MM.1S (cell line): Measurements from ENCODE around the gene BSN.

ENCODE experiments used
- DNase-seq: peaks from one replicate; pipeline ENCODE4 v3.0.0-alpha.2; 2015
- H2AFZ ChIP-seq: fragments of 300-600 bp; sonication (generic); 2 replicates; pipeline ENCODE4 v1.6.0; 2016; ENCODE audit warnings: antibody characterized with exemption, low read length
- H3F3A ChIP-seq: fragments of 300-600 bp; sonication (generic); 2 replicates; pipeline ENCODE4 v1.6.1; 2016; ENCODE audit warnings: mild to moderate bottlenecking, antibody characterized with exemption, low read length, moderate library complexity, mixed read lengths; ENCODE audit not compliant: insufficient read depth
- H3K27ac ChIP-seq: fragments of 300-600 bp; sonication (generic); 2 replicates; pipeline ENCODE4 v1.5.1; 2016; ENCODE audit warnings: mild to moderate bottlenecking, low read length
- H3K27me3 ChIP-seq: fragments of 300-600 bp; sonication (generic); replicated peaks from 2 replicates; pipeline ENCODE4 v1.6.0; 2016; ENCODE audit warnings: low read length; ENCODE audit not compliant: insufficient read depth
- H3K36me3 ChIP-seq: fragments of 300-600 bp; sonication (generic); replicated peaks from 2 replicates; pipeline ENCODE4 v1.6.1; 2016; ENCODE audit warnings: mild to moderate bottlenecking, low read length, mixed read lengths; ENCODE audit not compliant: insufficient read depth
- H3K4me1 ChIP-seq: fragments of 300-600 bp; sonication (generic); 2 replicates; pipeline ENCODE4 v1.6.1; 2016; ENCODE audit warnings: low read length, mixed read lengths
- H3K4me2 ChIP-seq: fragments of 300-600 bp; sonication (generic); 2 replicates; pipeline ENCODE4 v1.6.0; 2016; ENCODE audit warnings: low read depth, low read length
- H3K4me3 ChIP-seq: fragments of 300-600 bp; sonication (generic); 2 replicates; pipeline ENCODE4 v1.5.1; 2016; ENCODE audit warnings: low read length, mixed read lengths
- H3K79me2 ChIP-seq: fragments of 300-600 bp; sonication (generic); 2 replicates; pipeline ENCODE4 v1.6.1; 2016; ENCODE audit warnings: mixed run types, low read length, mixed read lengths
- H3K9ac ChIP-seq: fragments of 300-600 bp; sonication (generic); 2 replicates; pipeline ENCODE4 v1.6.1; 2016; ENCODE audit warnings: low read length, mixed read lengths
- H3K9me2 ChIP-seq: fragments of 300-600 bp; sonication (generic); replicated peaks from 2 replicates; pipeline ENCODE4 v1.6.1; 2016; ENCODE audit warnings: mild to moderate bottlenecking, low read length, mixed read lengths; ENCODE audit not compliant: insufficient read depth
- H3K9me3 ChIP-seq: fragments of 300-600 bp; sonication (generic); replicated peaks from 2 replicates; pipeline ENCODE4 v1.6.1; 2016; ENCODE audit warnings: mild to moderate bottlenecking, low read length, mixed read lengths; ENCODE audit not compliant: insufficient read depth
- H4K20me1 ChIP-seq: fragments of 300-600 bp; sonication (generic); 2 replicates; pipeline ENCODE4 v1.6.1; 2016; ENCODE audit warnings: mild to moderate bottlenecking, low read length, moderate library complexity, mixed read lengths; ENCODE audit not compliant: insufficient read depth
- CTCF ChIP-seq: fragments of 300-600 bp; sonication (generic); IDR thresholded peaks from 2 replicates; pipeline ENCODE4 v1.5.1; 2016; ENCODE audit warnings: antibody characterized with exemption, low read length, mixed read lengths
- EZH2 ChIP-seq: fragments of 300-600 bp; sonication (generic); optimal IDR thresholded peaks from 2 replicates; pipeline ENCODE3; 2017; ENCODE audit warnings: low read depth, mild to moderate bottlenecking, antibody characterized with exemption, low read length, mixed read lengths
- EZH2phosphoT487 ChIP-seq: fragments of 300-600 bp; sonication (generic); IDR thresholded peaks from 2 replicates; pipeline ENCODE4 v1.6.1; 2018; ENCODE audit warnings: antibody characterized with exemption, low read length

Gene BSN

GRCh38 chr3:49602877-49603411, 48.7 kb downstream of the BSN start:
- Histone ChIP-seq H3K4me1 (no peaks in the 10 kb centered on the region), H3K9ac (no peak overlapping the region), H3K27me3 (no peaks in the 10 kb centered on the region), H3K36me3 (no peaks in the 10 kb centered on the region), H3K79me2 (no peaks in the 10 kb centered on the region), H2AFZ (no peak overlapping the region), H3K9me3 (no peaks in the 10 kb centered on the region), H3K27ac (no peak overlapping the region), H3F3A (no peaks in the 10 kb centered on the region), H3K9me2 (no peaks in the 10 kb centered on the region), H3K4me2 (no peak overlapping the region), H4K20me1 (no peaks in the 10 kb centered on the region), H3K4me3 (no peak overlapping the region)
- no peak for DNase-seq
- TF ChIP-seq EZH2phosphoT487 (no peak), CTCF (no peak), EZH2 (no peak)

GRCh38 chr3:49606427-49606826, 52.1 kb downstream of the BSN start:
- H3K4me3 ChIP-seq: no peak overlapping the region
- no peaks in the 10 kb centered on the region for H4K20me1 ChIP-seq
- H3F3A ChIP-seq: no peaks in the 10 kb centered on the region
- H3K9me3 ChIP-seq: no peaks in the 10 kb centered on the region
- H3K9me2 ChIP-seq: no peaks in the 10 kb centered on the region
- no peaks in the 10 kb centered on the region for H3K36me3 ChIP-seq
- H3K4me2 ChIP-seq: no peak overlapping the region
- H3K4me1 ChIP-seq: no peaks in the 10 kb centered on the region
- H3K27me3 ChIP-seq: no peaks in the 10 kb centered on the region
- TF ChIP-seq EZH2: no peak
- TF ChIP-seq EZH2phosphoT487: no peak
- TF ChIP-seq CTCF: no peak
- no peaks in the 10 kb centered on the region for H3K79me2 ChIP-seq
- H3K9ac ChIP-seq: no peak overlapping the region
- H2AFZ ChIP-seq: no peak overlapping the region
- DNase-seq: no peak
- H3K27ac ChIP-seq: no peak overlapping the region

- Histone ChIP-seq H3K9me3 (no peaks in the 10 kb centered on the region), H2AFZ (no peak overlapping the region), H3K4me3 (no peak overlapping the region), H3K27me3 (no peaks in the 10 kb centered on the region), H3K79me2 (no peaks in the 10 kb centered on the region), H3F3A (no peaks in the 10 kb centered on the region), H3K4me1 (no peaks in the 10 kb centered on the region), H3K36me3 (no peaks in the 10 kb centered on the region), H3K9me2 (no peaks in the 10 kb centered on the region), H3K27ac (no peak overlapping the region), H3K9ac (no peak overlapping the region), H4K20me1 (no peaks in the 10 kb centered on the region), H3K4me2 (no peak overlapping the region)
- TF ChIP-seq EZH2 (no peak), EZH2phosphoT487 (no peak), CTCF (no peak)
- DNase-seq: no peak
Observed at GRCh38 chr3:49607105-49607591, 52.9 kb downstream of the BSN start.
